Nephron progenitor cell (in vitro differentiated cells): ENCODE data around the gene NDFIP1.
A peak's percentile ranks its signal among the peaks of the same experiment; 100 is the strongest.

ENCODE experiments used
- DNase-seq: peaks from one replicate; pipeline ENCODE4 v3.0.0; 2021
- H3K27ac Mint-ChIP-seq: 2 replicates; pipeline ENCODE4 v1.8.0; 2021; ENCODE audit warnings: mild to moderate bottlenecking, moderate library complexity, mixed read lengths
- H3K27me3 Mint-ChIP-seq: 2 replicates; pipeline ENCODE4 v1.8.0; 2021; ENCODE audit warnings: mild to moderate bottlenecking, low read depth, mixed read lengths; ENCODE audit not compliant: poor library complexity
- H3K36me3 Mint-ChIP-seq: 2 replicates; pipeline ENCODE4 v1.8.0; 2021; ENCODE audit warnings: low read depth, mixed read lengths
- H3K4me1 Mint-ChIP-seq: 2 replicates; pipeline ENCODE4 v1.8.0; 2021; ENCODE audit warnings: mixed read lengths
- H3K4me3 Mint-ChIP-seq: 2 replicates; pipeline ENCODE4 v1.8.0; 2021; ENCODE audit warnings: mild to moderate bottlenecking, moderate library complexity, mixed read lengths
- H3K9me3 Mint-ChIP-seq: 2 replicates; pipeline ENCODE4 v1.8.0; 2021; ENCODE audit warnings: mild to moderate bottlenecking, moderate library complexity, mixed read lengths
- CTCF ChIP-seq: fragments of 200-600 bp; sonication (generic); IDR thresholded peaks from 2 replicates; pipeline ENCODE4 v1.5.0; 2021; ENCODE audit warnings: antibody characterized with exemption

Gene NDFIP1

GRCh38 chr5:142102980-142103740, 5.4 kb upstream of the NDFIP1 start:
- no peak for TF ChIP-seq CTCF
- H3K27me3 Mint-ChIP-seq = peaks cover 18% of the 10 kb centered on the region
- no peaks in the 10 kb centered on the region for H3K36me3 Mint-ChIP-seq
- H3K27ac Mint-ChIP-seq = no peak overlapping the region
- no peaks in the 10 kb centered on the region for H3K9me3 Mint-ChIP-seq
- no peak for DNase-seq
- H3K4me3 Mint-ChIP-seq = no peak overlapping the region
- H3K4me1 Mint-ChIP-seq = peaks cover 13% of the 10 kb centered on the region

- Mint-ChIP-seq H3K9me3 (no peaks in the 10 kb centered on the region), H3K36me3 (no peaks in the 10 kb centered on the region), H3K27me3 (peaks cover 18% of the 10 kb centered on the region), H3K27ac (no peak overlapping the region), H3K4me1 (peaks cover 9% of the 10 kb centered on the region), H3K4me3 (no peak overlapping the region)
- no peak for TF ChIP-seq CTCF
- no peak for DNase-seq
Measured at GRCh38 chr5:142104491-142104890, 4.1 kb upstream of the NDFIP1 start.

- H3K4me3 Mint-ChIP-seq = no peak overlapping the region
- peaks cover 16% of the 10 kb centered on the region for H3K27me3 Mint-ChIP-seq
- no peak for TF ChIP-seq CTCF
- no peak overlapping the region for H3K27ac Mint-ChIP-seq
- peaks cover 22% of the 10 kb centered on the region for H3K4me1 Mint-ChIP-seq
- no peaks in the 10 kb centered on the region for H3K36me3 Mint-ChIP-seq
- DNase-seq = no peak
- no peaks in the 10 kb centered on the region for H3K9me3 Mint-ChIP-seq
Measured at GRCh38 chr5:142106061-142106460, 2.5 kb upstream of the NDFIP1 start.

GRCh38 chr5:142107036-142107735, 1.4 kb upstream of the NDFIP1 start:
- Mint-ChIP-seq H3K36me3 (peaks cover 6% of the 10 kb centered on the region), H3K27ac (no peak overlapping the region), H3K4me3 (peak overlapping the region; percentile 77), H3K4me1 (peaks cover 22% of the 10 kb centered on the region), H3K27me3 (peaks cover 15% of the 10 kb centered on the region), H3K9me3 (peaks cover 5% of the 10 kb centered on the region)
- no peak for DNase-seq
- TF ChIP-seq CTCF = no peak

- Mint-ChIP-seq H3K27me3 (peaks cover 15% of the 10 kb centered on the region), H3K36me3 (peaks cover 13% of the 10 kb centered on the region), H3K9me3 (peaks cover 9% of the 10 kb centered on the region), H3K4me3 (peak overlapping the region; percentile 77), H3K4me1 (peaks cover 22% of the 10 kb centered on the region), H3K27ac (no peak overlapping the region)
- no peak for DNase-seq
- TF ChIP-seq CTCF = no peak
Measured at GRCh38 chr5:142107736-142108431, 695 bp upstream of the NDFIP1 start.
